ENCODE data around the gene TLX2.

The TLX2 gene

DNA sequence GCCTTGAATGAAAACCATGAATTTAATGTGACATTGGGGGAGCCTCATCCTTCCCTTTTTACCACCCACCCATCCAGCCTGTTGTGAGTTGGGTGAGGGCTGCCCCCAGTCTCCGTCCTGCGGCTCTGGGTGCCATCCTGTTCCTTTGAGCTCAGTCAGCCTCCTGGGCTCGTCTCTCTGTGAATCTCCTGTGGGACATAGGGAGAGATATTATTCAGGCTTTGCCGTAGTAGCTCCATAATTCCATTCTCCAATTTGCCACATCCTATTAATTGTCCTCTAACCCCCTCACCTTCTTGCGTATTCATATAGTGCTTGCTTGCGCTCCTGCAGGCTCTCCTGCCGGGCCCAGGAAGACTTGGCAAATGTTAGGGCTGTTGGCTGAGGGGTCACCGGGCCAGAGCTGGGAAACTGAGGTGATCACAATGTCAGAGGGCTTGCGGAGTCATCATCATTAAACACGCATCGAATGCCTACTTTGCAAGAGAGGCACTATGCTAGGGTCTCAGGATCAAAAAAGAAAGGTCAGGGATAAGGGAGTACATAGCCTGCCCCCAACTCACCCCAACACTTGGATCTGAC is 12.5 kb downstream of the TLX2 start:
- no peak for ATAC-seq (ENCODE audit: low read depth)
- Histone ChIP-seq H3K27me3 (ENCODE audit: insufficient read depth, poor library complexity, severe bottlenecking) (no peaks in the 10 kb centered on the region), H3K9me3 (ENCODE audit: severe bottlenecking) (no peaks in the 10 kb centered on the region), H3K4me3 (ENCODE audit: severe bottlenecking) (no peak overlapping the region), H3K4me1 (ENCODE audit: insufficient read depth, poor library complexity, severe bottlenecking) (peaks cover 2% of the 10 kb centered on the region), H3K36me3 (ENCODE audit: low read depth) (peaks cover 31% of the 10 kb centered on the region), H3K27ac (ENCODE audit: poor library complexity, severe bottlenecking) (no peak overlapping the region)
- TF ChIP-seq CTCF (IDR thresholded peaks at IDR 0.05; ENCODE audit: poor library complexity, severe bottlenecking): no peak
- no peak for DNase-seq (ENCODE audit: low spot score)

DNA sequence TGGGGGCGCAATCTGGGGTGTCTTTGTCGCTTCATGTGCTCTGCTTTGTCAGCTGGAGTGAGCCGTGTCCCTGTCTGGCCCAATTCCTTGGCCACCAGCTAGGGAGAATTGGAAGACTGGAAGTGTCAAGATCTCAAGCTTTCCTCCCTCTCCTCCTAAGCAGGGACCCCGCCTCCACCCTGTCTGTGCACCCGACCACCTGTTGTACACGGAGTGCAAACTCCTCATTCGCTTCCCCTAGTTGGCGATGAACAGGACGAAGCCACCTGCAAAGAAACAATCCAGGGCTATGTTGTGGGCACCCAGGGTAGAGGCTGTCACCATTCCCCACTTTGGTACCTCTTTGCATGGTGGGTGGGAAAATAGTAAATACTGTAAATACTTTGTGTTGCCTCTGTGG is 13.5 kb downstream of the TLX2 start:
- no peak overlapping the region for H3K27ac ChIP-seq (ENCODE audit: poor library complexity, severe bottlenecking)
- peaks cover 2% of the 10 kb centered on the region for H3K4me1 ChIP-seq (ENCODE audit: insufficient read depth, poor library complexity, severe bottlenecking)
- no peak overlapping the region for H3K4me3 ChIP-seq (ENCODE audit: severe bottlenecking)
- ATAC-seq (ENCODE audit: low read depth) (no peak), DNase-seq (ENCODE audit: low spot score) (no peak)
- no peaks in the 10 kb centered on the region for H3K9me3 ChIP-seq (ENCODE audit: severe bottlenecking)
- H3K27me3 ChIP-seq (ENCODE audit: insufficient read depth, poor library complexity, severe bottlenecking): no peaks in the 10 kb centered on the region
- no peak for TF ChIP-seq CTCF (IDR thresholded peaks at IDR 0.05; ENCODE audit: poor library complexity, severe bottlenecking)
- peaks cover 40% of the 10 kb centered on the region for H3K36me3 ChIP-seq (ENCODE audit: low read depth)

DNA sequence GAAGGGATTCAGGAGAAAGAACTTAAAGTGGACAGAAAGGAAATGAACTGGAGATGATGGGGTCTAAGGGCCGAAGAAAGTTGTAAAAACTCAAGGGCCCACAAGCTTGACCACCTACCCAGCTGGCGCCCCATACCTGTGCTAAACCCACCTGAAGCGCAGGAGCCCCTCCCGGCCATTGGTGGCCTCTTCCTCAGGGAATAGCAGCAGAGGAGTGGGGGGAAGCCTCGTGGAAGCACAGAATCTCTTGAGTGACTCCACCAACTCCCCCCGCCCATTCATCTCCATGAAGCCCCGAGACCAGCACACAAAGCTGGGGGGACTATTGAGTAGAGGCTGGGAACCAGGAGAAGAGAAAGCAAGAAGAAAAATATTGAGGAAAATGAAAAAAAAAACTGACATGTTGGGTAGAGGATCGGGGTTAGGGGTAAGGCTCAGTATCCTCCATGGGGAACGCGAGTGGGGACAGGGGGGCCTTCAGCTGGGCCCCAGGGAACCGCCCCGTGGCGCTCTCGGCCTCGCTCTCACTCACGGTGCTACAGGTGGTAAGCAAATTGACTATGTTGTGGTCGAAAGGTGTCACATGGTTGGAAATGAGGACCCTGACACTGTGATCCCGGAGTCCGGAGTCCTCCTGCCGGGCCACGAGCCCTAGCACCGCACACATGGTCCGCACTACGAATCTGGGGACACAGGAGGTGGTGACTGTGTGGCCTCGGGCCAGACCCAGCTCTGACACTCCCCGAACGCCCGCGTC is 14.5 kb downstream of the TLX2 start:
- Histone ChIP-seq H3K9me3 (ENCODE audit: severe bottlenecking) (no peaks in the 10 kb centered on the region), H3K4me1 (ENCODE audit: insufficient read depth, poor library complexity, severe bottlenecking) (peaks cover 2% of the 10 kb centered on the region), H3K4me3 (ENCODE audit: severe bottlenecking) (peak overlapping the region; percentile 87), H3K27me3 (ENCODE audit: insufficient read depth, poor library complexity, severe bottlenecking) (no peaks in the 10 kb centered on the region), H3K27ac (ENCODE audit: poor library complexity, severe bottlenecking) (peak overlapping the region; percentile 57), H3K36me3 (ENCODE audit: low read depth) (peaks cover 42% of the 10 kb centered on the region)
- ATAC-seq (ENCODE audit: low read depth) (no peak), DNase-seq (ENCODE audit: low spot score) (no peak)
- TF ChIP-seq CTCF (IDR thresholded peaks at IDR 0.05; ENCODE audit: poor library complexity, severe bottlenecking): no peak

GRCh38 chr2:74529357-74530238 is 15.3 kb downstream of the TLX2 start, which contains the start of the genes AUP1 and HTRA2:
Gene AUP1 (minus strand): TSS chr2:74529706. CDS start chr2:74529629, 77 bp downstream.
Gene HTRA2 (plus strand): TSS chr2:74529933. CDS start chr2:74530007, 74 bp downstream.
- Histone ChIP-seq H3K36me3 (ENCODE audit: low read depth) (peaks cover 42% of the 10 kb centered on the region), H3K4me3 (ENCODE audit: severe bottlenecking) (peak within 1 kb of the TSS; percentile 87), H3K9me3 (ENCODE audit: severe bottlenecking) (no peaks in the 10 kb centered on the region), H3K27ac (ENCODE audit: poor library complexity, severe bottlenecking) (peak within 1 kb of the TSS; percentile 57), H3K4me1 (ENCODE audit: insufficient read depth, poor library complexity, severe bottlenecking) (peaks cover 2% of the 10 kb centered on the region), H3K27me3 (ENCODE audit: insufficient read depth, poor library complexity, severe bottlenecking) (no peaks in the 10 kb centered on the region)
- DNase-seq (ENCODE audit: low spot score): peak; percentile 99
- ATAC-seq (ENCODE audit: low read depth): peak; percentile 94
- TF ChIP-seq CTCF (IDR thresholded peaks at IDR 0.05; ENCODE audit: poor library complexity, severe bottlenecking): no peak
